NT2/D1 (cell line): Measurements from ENCODE around the gene FBXO36.
"Not testable (repeated sequence)": the region's sequence is repeated elsewhere in the genome, so short reads cannot be mapped to it uniquely, and the experiment has no call there.

Source experiments
- DNase-seq: peaks from one replicate; pipeline ENCODE4 v3.0.0-alpha.2; 2011; ENCODE audit warnings: low read depth, low spot score
- H3K27me3 ChIP-seq: 2 replicates; pipeline ENCODE4 v1.6.0; 2011; ENCODE audit warnings: mild to moderate bottlenecking; ENCODE audit not compliant: insufficient read length, insufficient read depth
- H3K36me3 ChIP-seq: 2 replicates; pipeline ENCODE4 v1.6.1; 2011; ENCODE audit warnings: mild to moderate bottlenecking, low read length, mixed read lengths; ENCODE audit not compliant: insufficient read depth, insufficient read length
- H3K4me1 ChIP-seq: 2 replicates; pipeline ENCODE4 v1.5.1; 2011; ENCODE audit not compliant: insufficient read depth, insufficient read length
- H3K4me3 ChIP-seq: 2 replicates; pipeline ENCODE4 v1.5.1; 2011; ENCODE audit warnings: low read depth; ENCODE audit not compliant: insufficient read length
- H3K9ac ChIP-seq: 2 replicates; pipeline ENCODE4 v1.6.0; 2011; ENCODE audit warnings: low read depth; ENCODE audit not compliant: insufficient read length
- H3K9me3 ChIP-seq: 2 replicates; pipeline ENCODE4 v1.5.1; 2011; ENCODE audit warnings: mild to moderate bottlenecking, low read length; ENCODE audit not compliant: insufficient read depth
- SUZ12 ChIP-seq: IDR thresholded peaks from 2 replicates; pipeline ENCODE4 v1.6.1; 2011; ENCODE audit not compliant: insufficient read length, insufficient read depth; ENCODE audit errors: extremely low read depth
- YY1 ChIP-seq: IDR thresholded peaks from 2 replicates; pipeline ENCODE4 v1.6.1; 2011; ENCODE audit not compliant: insufficient read length, insufficient read depth
- ZNF274 ChIP-seq: IDR thresholded peaks from 2 replicates; pipeline ENCODE4 v1.6.1; 2011; ENCODE audit warnings: mild to moderate bottlenecking, low read depth, low read length

Gene FBXO36

DNA sequence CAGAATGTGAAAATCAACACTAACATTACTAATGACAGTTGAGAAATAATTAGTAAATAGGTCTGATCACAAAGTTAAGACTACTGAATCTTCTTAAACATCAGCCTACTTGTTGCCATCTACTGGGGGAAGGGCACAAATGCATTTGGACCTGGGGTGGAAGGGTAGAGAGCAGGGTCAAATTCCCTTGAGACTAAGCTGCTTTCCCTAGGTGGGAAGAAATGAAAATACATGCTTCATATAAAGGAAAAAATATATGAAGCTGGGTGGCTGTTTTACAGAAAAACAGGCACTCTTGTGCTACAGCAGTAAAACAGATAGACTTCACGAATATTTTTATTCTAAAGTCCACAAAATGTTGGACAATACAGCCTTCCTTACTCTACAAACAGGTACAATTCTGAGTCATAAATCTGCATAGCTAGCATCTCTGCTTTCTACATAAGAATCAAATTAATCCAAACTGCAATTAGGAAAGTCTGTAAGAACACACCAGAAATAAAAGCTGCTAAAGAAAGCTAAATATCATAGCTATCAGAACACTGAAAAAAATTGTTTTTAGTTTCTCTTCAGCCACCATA lies 11.4 kb upstream of the FBXO36 start:
- Histone ChIP-seq H3K9ac (no peak overlapping the region), H3K27me3 (no peaks in the 10 kb centered on the region), H3K4me1 (no peaks in the 10 kb centered on the region), H3K36me3 (peaks cover 23% of the 10 kb centered on the region), H3K4me3 (no peak overlapping the region), H3K9me3 (no peaks in the 10 kb centered on the region)
- TF ChIP-seq SUZ12 = no peak
- no peak for TF ChIP-seq YY1
- no peak for TF ChIP-seq ZNF274
- peak; percentile 39 for DNase-seq

DNA sequence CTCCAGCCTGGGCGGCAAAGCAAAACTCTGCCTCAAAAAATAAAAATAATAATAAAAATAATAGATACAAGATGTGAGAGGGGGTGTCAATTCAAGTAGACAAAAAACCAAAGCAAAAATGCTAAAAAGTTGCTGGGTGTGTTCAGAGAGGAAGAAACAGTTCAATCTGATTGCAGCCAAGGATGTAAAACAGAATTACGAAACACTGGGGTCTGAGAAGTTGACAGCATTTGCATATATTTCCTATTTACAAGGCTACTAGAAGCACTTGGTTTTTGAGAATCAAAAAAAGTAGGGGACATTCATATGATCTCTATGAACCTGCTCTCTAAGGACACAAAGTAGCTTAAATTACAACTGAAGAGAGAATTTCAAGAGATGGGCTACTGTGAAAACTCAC lies 8.1 kb upstream of the FBXO36 start:
- DNase-seq = no peak
- TF ChIP-seq SUZ12 (no peak), YY1 (no peak), ZNF274 (no peak)
- H3K4me1 ChIP-seq = no peaks in the 10 kb centered on the region
- H3K9ac ChIP-seq = no peak overlapping the region
- no peaks in the 10 kb centered on the region for H3K27me3 ChIP-seq
- H3K4me3 ChIP-seq = no peak overlapping the region
- no peaks in the 10 kb centered on the region for H3K9me3 ChIP-seq
- peaks cover 33% of the 10 kb centered on the region for H3K36me3 ChIP-seq

DNA sequence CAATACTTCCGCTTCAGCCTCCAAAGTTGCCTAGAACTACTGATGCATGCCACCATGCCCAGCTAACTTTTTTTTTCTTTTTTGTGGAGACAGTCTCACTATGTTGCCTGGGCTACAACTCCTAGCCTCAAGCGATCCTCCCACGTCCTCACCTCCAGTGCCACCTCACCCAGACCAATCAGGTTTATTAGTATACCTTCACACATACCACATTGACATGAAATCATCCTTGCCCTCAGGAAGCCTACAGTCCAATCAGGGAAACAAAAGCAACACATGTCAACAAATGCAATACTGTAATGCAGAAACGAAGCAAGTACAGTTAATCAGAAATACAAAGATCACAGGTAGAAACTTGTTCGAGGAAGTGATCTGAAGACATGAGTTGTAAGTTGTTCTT lies 4.5 kb upstream of the FBXO36 start:
- Histone ChIP-seq H3K36me3 (peaks cover 32% of the 10 kb centered on the region), H3K4me3 (no peak overlapping the region), H3K9ac (no peak overlapping the region), H3K9me3 (no peaks in the 10 kb centered on the region), H3K4me1 (no peaks in the 10 kb centered on the region), H3K27me3 (no peaks in the 10 kb centered on the region)
- no peak for DNase-seq
- TF ChIP-seq SUZ12 (no peak), YY1 (no peak), ZNF274 (no peak)

DNA sequence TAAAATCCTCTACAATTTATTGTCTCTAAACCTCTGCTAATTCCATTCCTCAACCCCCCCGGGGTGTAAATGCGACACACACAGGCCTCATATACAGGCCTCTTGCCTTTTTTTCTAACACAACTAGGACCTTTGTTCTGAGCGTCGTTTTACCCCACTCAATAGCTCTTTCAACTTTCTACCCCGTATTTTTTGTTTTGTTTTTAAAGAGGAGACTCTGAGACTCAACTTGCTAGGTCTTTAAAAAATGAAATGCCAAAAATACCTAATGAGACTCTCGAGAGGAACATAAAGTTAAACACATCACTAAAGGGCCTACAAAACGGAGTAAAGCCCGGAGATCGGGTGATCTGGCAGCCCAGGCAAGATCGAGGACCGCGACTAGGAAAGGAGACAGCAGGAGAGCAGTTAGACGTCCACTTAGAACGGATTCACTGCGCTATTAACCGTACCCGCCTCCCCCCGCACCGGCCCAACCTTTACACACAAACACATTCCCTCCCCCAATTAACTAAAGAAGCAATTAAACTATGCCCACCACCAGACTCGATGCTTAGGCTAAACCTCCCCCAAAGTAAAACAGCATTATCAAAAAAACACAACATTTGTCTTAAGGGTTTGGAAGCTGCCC lies 2.2 kb upstream of the FBXO36 start:
- Histone ChIP-seq H3K9ac (peak overlapping the region; percentile 94), H3K4me3 (peak overlapping the region; percentile 87), H3K36me3 (peaks cover 32% of the 10 kb centered on the region), H3K9me3 (no peaks in the 10 kb centered on the region), H3K4me1 (no peaks in the 10 kb centered on the region), H3K27me3 (no peaks in the 10 kb centered on the region)
- DNase-seq = no peak
- TF ChIP-seq YY1 (no peak), ZNF274 (no peak), SUZ12 (no peak)

DNA sequence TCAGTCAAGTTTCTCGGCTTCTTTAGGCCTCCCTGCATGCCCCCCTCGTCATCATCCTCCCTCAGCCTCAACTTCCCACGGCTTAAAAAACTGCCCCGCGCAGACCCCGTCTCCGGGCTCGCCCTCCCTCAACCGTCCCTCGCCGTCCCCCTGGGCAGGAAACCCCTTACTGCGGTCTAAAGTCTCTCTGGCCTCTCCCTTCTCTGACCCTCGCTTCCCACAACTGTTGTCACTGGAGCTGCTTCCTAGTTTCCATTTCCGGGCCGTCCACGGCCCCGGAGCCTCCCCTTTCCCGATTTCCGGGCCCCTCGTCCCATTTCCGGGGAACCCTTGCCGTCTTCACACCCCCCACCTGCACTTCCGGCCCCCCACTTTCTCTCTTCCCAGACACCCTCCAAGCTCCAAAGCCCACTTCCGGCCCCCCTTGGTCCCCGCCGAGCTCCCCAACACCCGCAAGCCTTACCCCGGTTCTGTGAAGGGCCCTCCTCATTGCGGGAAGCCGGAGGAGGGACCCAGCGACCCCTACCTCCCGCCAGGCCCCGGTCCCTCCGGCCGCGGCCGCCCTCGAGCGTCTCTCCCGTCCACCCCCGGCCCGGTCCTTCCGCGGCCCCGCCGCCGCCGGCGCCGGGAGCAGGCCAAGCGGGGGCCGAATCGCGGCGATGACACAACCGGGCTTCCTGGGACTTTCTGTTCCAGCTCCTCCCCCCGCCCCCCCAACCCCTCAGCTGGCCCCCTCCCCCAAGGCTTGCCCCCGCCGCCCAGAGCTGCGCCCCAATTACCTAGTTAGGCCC lies 1.0 kb upstream of the FBXO36 start:
- no peaks in the 10 kb centered on the region for H3K4me1 ChIP-seq
- TF ChIP-seq ZNF274 (no peak), YY1 (no peak), SUZ12 (no peak)
- peak overlapping the region; percentile 87 for H3K4me3 ChIP-seq
- no peak for DNase-seq
- no peaks in the 10 kb centered on the region for H3K9me3 ChIP-seq
- peaks cover 25% of the 10 kb centered on the region for H3K36me3 ChIP-seq
- H3K9ac ChIP-seq = peak overlapping the region; percentile 94
- no peaks in the 10 kb centered on the region for H3K27me3 ChIP-seq

DNA sequence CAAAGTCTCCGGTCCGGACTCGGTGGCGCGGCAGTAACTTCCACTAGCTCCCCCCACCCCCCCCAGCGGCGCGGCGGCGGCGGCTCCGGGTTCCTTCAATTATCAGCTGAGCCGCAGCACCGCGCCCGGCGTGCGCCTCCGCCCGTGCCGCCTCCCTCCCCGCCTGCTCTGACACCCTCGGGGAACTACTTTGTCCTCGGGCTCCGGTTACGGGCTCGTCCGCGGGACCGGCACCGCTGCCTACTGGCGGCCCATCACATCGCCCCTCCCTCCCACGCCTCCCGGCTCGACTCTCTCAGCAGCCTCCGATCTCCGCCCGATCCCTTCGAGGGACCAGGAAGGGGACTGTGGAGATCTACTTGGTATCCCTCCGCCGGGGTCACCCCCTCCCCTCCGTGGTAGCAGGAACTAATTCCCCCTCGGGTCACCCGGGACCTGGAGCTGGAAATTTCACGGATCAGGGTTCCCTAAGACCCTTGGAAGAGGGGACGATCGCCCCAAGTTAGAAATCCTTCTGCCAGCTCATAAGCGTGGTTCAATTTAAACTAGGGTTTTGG lies 333 bp upstream of the FBXO36 start, which contains the start of gene TRIP12:
Gene TRIP12, minus strand, starts transcription at position 118 of the 557 bp plus-strand sequence. CDS start 41,930 bp downstream, outside the sequence.
- peak within 1 kb of the TSS; percentile 87 for H3K4me3 ChIP-seq
- no peaks in the 10 kb centered on the region for H3K4me1 ChIP-seq
- TF ChIP-seq SUZ12 (no peak), YY1 (no peak), ZNF274 (no peak)
- DNase-seq = peak; percentile 92
- H3K27me3 ChIP-seq = no peaks in the 10 kb centered on the region
- H3K9ac ChIP-seq = peak within 1 kb of the TSS; percentile 94
- no peaks in the 10 kb centered on the region for H3K9me3 ChIP-seq
- peaks cover 22% of the 10 kb centered on the region for H3K36me3 ChIP-seq

DNA sequence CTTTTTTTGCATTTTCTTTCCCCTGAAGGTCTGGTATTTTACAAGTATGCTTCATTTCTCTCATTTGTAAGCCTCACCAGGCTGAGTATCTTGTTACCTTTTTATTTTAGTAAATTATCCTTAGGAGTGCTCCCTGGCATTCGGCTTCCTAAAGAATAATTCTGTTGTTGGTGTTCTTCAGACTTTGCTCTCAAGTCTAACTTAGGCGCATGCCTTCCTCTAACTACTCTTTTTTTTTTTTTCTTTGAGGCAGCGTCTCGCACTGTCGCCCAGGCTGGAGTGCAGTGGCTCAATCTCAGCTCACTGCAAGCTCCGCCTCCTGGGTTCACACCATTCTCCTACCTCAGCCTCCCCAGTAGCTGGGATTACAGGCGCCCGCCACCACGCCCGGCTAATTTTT lies 2.2 kb downstream of the FBXO36 start:
- DNase-seq, H3K4me1 ChIP-seq, H3K9me3 ChIP-seq, H3K4me3 ChIP-seq, H3K27me3 ChIP-seq, H3K9ac ChIP-seq, H3K36me3 ChIP-seq: not testable (repeated sequence)
